C4-2B (cell line): ENCODE results near the gene GRAMD4.

Experiments used
- ZFX ChIP-seq: fragments of 450-650 bp; IDR thresholded peaks from 2 replicates; pipeline ENCODE4 v1.6.1; 2017
- TF ChIP-seq, protein P1 (sequence below): fragments of 450-650 bp; conservative IDR thresholded peaks from 2 replicates; pipeline ENCODE4 v1.5.1; 2017; ENCODE audit warnings: mild to moderate bottlenecking

DNA sequence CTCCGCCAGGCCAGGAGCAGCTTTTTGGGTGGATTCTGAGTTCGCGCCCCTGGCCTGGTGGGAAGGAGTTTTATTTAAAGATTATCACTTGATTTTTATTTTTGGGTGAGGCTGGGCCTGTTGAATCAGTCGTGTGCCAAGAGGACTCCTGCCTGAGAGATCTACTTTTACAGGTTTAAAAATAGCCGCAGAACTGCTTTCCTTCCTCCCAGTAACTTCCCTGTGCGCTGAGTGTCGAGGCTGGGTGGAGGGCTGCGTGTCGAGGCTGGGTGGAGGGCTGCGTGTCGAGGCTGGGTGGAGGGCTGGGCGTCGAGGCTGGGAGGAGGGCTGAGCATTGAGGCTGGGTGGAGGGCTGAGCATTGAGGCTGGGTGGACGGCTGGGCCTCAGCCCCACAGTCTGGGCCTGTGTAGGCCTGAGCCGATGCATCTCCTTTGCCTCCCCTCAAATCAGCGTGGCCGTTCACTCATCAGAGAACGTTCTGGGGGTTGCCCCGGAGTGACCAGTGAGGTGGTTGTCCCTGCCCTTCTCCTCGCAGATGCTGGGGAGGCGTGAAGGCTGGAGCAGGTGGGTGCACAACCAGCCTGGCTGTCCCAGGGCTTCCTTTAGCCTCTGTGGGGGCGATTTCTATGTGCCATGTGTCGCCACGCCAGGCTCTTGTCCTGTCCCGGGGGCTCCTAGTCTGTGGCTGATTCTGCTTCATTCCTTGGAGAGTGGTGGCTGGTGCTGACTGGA, 30.1 kb downstream of the GRAMD4 start:
- TF ChIP-seq, protein P1, sequence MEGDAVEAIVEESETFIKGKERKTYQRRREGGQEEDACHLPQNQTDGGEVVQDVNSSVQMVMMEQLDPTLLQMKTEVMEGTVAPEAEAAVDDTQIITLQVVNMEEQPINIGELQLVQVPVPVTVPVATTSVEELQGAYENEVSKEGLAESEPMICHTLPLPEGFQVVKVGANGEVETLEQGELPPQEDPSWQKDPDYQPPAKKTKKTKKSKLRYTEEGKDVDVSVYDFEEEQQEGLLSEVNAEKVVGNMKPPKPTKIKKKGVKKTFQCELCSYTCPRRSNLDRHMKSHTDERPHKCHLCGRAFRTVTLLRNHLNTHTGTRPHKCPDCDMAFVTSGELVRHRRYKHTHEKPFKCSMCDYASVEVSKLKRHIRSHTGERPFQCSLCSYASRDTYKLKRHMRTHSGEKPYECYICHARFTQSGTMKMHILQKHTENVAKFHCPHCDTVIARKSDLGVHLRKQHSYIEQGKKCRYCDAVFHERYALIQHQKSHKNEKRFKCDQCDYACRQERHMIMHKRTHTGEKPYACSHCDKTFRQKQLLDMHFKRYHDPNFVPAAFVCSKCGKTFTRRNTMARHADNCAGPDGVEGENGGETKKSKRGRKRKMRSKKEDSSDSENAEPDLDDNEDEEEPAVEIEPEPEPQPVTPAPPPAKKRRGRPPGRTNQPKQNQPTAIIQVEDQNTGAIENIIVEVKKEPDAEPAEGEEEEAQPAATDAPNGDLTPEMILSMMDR, result no peak
- no peak for TF ChIP-seq ZFX
